22Rv1 (cell line): ENCODE results near the gene SORL1.

Experiments used
- H3K27ac ChIP-seq: fragments of 450-650 bp; 2 replicates; pipeline ENCODE4 v1.5.1; 2017
- CTCF ChIP-seq: fragments of 450-650 bp; IDR thresholded peaks from 2 replicates; pipeline ENCODE4 v1.5.1; 2017; ENCODE audit warnings: mild to moderate bottlenecking
- ZFX ChIP-seq: fragments of 450-650 bp; IDR thresholded peaks from 2 replicates; pipeline ENCODE4 v1.6.1; 2017; ENCODE audit warnings: antibody characterized with exemption, borderline replicate concordance

SORL1 gene

GRCh38 chr11:121606354-121606753 lies 154.2 kb downstream of the SORL1 start:
- TF ChIP-seq ZFX, result no peak
- no peak overlapping the region for H3K27ac ChIP-seq

DNA sequence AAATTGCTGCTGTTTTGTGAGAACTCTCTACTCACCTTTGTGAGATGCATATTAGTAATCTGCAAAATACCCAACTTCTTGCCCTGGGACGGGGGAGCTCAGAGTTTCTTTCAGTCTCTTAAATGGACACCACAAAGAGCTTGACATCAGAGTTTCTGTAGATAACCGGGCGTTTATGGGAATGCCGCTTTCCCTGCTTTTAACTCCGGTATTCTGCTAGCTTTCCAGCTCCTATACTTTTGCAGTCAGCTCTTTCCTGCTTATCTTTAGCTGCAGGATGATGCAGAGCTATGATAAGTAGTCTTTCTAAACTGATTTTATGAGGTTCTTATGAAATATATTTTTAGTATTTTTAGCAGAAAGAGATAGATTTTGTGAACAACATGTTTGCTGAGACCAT lies 155.2 kb downstream of the SORL1 start:
- no peak overlapping the region for H3K27ac ChIP-seq
- no peak for TF ChIP-seq CTCF
- no peak for TF ChIP-seq ZFX

DNA sequence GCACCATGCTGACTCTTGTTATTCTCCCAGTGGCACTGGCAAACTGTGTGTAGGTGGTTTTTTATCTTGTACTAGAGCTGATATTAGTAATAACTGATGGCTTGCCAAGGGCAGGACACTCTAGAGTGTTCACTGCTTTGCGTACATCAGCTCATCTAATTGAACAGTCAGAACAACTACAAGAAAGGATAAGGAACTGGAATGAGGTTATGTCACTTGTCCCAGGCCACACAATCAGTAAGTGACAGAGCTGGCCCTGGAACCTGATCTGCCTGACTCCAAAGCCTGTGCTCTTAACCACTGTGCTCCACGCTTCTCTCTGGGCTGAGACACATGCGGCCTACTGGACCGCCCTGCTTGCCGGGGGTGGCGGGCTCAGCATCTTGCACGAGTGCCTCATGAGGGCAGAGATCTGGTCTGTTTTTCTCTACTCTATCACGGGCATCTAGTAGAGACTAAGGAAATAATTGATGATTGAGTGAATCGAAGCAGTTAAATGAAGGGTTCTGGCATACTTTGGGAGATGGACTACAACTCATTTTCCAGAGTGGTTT lies 156.5 kb downstream of the SORL1 start:
- TF ChIP-seq CTCF (no peak), ZFX (no peak)
- no peak overlapping the region for H3K27ac ChIP-seq

GRCh38 chr11:121610706-121611105 lies 158.6 kb downstream of the SORL1 start:
- H3K27ac ChIP-seq, result no peak overlapping the region

DNA sequence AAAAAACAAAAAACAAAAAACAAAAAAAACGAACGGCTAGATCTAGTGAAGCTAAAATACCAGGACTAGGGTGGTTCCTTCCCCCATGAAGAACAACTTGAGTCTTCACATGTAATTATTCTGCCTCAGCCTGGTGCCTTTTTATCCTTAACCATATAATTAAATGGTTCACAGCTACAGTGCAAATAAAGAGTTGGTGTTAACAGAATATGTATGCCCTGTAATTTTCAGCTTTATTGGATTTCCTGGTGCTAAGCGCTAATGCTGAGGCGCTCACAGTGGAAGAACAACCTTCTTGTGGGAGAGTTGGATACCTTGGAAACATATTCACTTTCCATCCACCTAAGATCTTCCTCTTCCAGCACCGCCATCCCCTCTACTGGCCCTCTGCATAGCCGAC lies 159.1 kb downstream of the SORL1 start:
- TF ChIP-seq ZFX, result no peak
- no peak for TF ChIP-seq CTCF
- H3K27ac ChIP-seq, result no peak overlapping the region

More at GRCh38 chr11:121610706-121611105, 158.6 kb downstream of the SORL1 start:
- TF ChIP-seq ZFX (no peak), CTCF (no peak)

- H3K27ac ChIP-seq, result no peak overlapping the region
- TF ChIP-seq CTCF, result no peak
- no peak for TF ChIP-seq ZFX
Measured at GRCh38 chr11:121613724-121614123, 161.6 kb downstream of the SORL1 start.

- TF ChIP-seq ZFX (no peak), CTCF (no peak)
- H3K27ac ChIP-seq, result no peak overlapping the region
Measured at GRCh38 chr11:121614636-121615240, 162.6 kb downstream of the SORL1 start.

- no peak overlapping the region for H3K27ac ChIP-seq
- TF ChIP-seq ZFX (no peak), CTCF (no peak)
Measured at GRCh38 chr11:121615501-121615900, 163.4 kb downstream of the SORL1 start.
